GM21723 (cell line): ENCODE data around the gene PC.
"Not testable (repeated sequence)": the region's sequence is repeated elsewhere in the genome, so short reads cannot be mapped to it uniquely, and the experiment has no call there.

Experiments used
- ATAC-seq: cut with Tn5 transposase; IDR thresholded peaks from one replicate; pipeline ENCODE4 v1.9.1; 2021; ENCODE audit warnings: mild to moderate bottlenecking, moderate library complexity; ENCODE audit not compliant: unreplicated experiment

PC gene

DNA sequence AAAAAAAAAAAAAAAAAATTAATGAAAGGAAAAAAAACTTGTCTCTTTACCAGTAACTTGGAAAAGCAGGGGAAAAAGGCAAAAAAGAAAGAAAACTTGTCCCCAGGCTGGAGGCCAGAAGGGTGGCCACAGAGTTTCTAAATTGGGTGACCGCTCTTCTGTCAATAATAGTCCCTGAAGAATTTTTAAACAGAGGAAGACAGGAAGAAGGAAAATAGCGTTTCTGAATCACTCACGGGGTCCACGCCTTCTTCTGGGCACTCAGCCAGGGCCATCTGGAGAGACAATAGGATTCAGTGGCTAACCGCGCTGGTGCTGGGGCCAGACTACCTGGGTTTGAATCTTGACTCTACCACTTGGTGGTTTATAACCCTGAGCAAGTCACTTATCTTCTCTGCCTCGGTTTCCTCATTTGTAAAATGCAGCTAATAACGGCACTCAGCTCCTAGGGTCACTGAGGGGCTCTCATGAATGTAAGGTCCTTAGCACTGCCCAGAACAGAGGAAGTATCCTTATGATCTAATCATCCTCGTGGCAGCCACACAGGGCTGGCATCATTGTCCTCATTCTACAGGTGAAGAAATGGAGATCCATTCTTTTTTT is 23.9 kb upstream of the PC start:
- ATAC-seq = no peak

- no peak for ATAC-seq
These were observed 21.3 kb upstream of the PC start for GRCh38 chr11:66979336-66979980.

GRCh38 chr11:66978717-66979116 is 20.5 kb upstream of the PC start:
- ATAC-seq = no peak

- ATAC-seq = no peak
These were observed 20.0 kb upstream of the PC start for GRCh38 chr11:66978229-66978628.

GRCh38 chr11:66976925-66977324 is 18.7 kb upstream of the PC start:
- no peak for ATAC-seq

GRCh38 chr11:66976028-66976467 is 17.9 kb upstream of the PC start:
- no peak for ATAC-seq

DNA sequence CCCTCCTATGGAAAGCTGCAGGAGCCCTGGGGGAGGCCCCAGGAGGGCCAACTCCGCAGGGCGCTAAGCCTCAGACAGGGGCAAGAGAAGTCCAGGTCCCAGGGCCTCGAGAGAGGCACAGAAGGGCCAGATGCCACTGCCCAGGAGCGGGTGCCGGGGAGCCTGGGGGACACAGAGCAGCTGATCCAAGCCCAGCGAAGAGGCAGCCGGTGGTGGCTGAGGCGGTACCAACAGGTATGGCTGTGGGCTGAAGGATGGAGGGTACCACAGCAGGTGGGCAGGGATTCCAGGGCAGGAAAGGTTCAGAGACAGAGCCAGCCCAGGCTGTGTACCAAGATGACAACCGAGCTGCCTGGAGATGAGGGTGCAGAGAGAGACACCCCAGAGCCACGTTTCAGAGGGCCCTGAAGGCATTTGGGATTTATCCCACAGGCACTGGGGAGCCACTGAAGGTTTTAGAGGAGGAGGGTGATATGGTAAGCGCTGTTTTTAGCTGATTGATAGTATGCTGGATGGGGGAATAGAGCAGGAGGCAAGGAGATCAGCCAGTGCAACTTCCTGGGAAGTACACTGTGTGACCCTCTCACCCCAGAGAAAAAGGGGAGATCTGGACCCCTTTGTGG is 17.3 kb upstream of the PC start:
- ATAC-seq = no peak

DNA sequence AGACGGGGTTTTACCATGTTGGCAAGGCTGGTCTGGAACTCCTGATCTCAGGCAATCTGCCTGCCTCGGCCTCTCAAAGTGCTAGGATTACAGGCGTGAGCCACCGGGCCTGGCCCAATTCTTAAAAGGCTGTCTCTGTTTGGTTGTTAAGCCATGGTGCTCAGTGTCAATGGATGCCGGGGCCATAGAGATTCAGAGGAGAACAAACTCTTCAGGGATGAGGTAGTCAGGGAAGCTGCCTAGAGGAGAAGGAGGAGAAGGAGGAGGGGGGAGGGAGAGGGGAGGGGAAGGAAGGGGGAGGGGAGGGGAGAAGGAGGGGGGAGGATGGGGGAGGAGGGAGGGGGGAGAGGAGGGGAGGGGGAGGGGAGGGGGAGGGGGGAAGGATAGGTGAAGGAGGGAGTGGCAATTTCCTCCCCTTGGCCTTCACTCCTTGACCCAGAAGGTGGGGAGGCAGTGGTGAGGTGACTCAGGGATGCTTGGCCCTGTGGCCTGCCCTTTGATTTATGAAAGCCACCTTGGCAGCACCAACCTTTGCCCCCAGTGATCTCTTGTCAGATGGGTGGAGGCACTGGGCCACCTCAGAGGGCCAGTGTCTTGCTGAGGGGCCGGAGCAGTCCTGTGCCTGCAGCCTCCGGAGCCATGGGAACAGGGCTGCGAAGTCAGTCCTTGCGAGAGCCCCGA is 16.7 kb upstream of the PC start, which contains the start of gene C11orf86:
TSS of gene C11orf86 (plus strand) at position 581 of the 681 bp plus-strand sequence. CDS start at position 640, 59 bp downstream.
- no peak for ATAC-seq

DNA sequence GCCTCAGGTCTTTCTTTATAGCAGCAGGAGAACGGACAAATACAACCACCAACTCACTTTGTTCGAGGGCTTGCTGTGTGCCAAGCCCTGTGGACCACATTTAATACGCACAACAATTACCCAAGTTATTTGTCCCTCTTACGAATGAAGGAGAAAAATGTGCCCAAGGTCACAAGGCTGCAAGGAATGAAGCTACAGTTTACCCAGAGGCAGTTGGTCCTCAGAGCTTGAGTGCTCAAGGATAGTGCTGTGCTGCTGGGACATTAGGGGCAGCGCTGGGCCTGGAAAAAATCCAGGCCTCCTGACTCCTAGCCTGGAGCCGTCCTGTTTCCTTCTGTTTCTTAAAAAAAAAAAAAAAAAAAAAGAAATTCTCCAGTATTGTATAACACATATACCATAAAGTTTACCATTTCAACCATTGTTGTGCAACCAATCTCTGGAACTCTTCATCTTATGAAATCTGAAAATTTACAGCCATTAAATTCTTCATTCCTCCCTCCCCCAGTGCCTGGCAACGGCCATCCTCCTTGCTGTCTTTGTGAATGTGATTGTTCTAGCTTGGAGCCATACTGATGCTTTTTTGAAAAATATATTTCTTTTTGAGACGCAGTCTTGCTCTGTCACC is 15.9 kb upstream of the PC start:
- ATAC-seq = no peak

GRCh38 chr11:66971488-66971887 is 13.3 kb upstream of the PC start:
- no peak for ATAC-seq

GRCh38 chr11:66970807-66971442 is 12.7 kb upstream of the PC start:
- ATAC-seq = no peak

- ATAC-seq = no peak
These were observed 12.2 kb upstream of the PC start for GRCh38 chr11:66970371-66970806.

DNA sequence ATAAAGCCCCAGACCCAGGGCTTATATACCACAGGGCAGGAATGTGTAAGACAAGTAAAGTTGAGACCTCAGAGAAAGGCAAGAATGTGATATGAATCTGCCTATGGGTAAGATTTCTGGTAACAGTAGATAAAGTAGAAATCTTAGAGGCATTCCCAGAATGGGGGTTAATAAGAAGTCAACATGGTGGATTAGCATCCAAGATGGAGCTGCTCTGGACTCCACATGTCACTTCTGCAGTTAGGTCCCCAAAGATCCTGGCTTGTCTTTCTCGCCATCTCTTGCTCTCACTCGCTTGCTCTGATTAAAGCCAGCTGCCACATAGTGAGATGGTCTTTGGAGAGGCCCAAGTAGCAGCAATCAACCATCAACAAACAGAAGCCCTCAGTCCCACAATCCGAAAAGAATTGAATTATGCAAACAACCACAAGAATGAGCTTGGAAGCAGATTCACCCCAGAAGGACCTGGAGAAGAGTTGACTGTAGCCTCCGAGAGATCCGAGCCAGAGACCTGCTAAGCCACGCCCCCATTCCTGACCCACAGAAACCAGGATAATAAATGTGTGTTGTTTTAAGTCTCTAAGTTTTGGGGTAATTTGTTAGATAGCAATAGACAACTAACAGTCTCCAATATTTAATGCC is 11.5 kb upstream of the PC start:
- ATAC-seq = no peak

DNA sequence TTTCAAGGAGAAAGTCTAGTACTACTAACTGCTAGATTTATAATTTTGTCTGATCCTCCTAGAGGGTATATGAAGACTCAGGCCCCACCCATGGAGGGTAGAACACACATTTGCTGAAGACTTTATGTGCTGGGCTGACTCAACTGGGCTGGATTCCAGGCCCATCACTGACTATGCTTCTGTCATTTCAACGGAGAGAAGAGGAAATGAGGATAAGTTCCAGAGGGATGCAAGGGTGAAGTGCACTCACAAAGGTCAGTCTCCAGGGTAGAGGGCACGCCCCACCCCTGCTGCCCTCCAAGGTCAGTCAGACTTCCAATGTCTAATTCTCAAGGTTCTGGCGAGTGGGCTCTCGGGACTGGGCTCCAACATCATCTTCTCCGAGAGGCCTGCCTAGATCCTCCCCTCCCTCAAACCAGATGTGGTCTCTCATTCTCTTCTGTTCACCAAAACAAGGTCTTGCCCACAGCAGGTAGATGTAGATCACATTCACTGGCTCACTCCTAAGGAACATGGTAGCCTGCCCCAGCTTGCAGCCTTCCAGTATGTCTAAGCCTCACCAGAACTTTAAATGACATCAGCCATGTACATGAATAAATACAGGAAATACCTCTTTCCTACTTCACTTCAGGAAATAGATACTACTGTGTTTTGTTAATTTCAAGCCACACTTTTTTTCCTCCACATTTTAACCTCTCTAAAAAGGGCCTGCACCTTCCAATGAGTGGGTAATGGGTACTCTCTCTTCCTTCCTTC is 9.7 kb upstream of the PC start:
- no peak for ATAC-seq

DNA sequence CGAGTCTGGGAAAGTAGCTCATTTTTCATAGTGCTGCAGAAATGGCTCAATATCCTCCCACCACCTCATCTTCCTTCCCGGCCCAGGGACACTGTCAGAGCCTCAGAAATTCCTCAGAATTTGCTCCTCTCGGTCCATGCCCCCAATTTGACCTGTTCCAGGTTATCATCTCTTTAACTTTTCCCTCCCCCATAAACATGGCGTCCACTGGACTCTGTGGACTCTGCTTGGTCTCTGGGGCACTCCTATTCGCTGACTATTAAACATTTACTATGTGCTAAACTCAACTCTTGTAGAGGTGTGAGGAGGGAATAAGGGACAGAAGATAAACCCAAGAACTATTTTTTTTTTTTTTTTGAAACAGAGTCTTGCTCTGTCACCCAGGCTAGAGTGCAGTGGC is 8.2 kb upstream of the PC start:
- ATAC-seq = no peak

- ATAC-seq = no peak
These were observed 6.3 kb upstream of the PC start for GRCh38 chr11:66964495-66964894.

- ATAC-seq = no peak
These were observed 4.6 kb upstream of the PC start for GRCh38 chr11:66962801-66963200.

DNA sequence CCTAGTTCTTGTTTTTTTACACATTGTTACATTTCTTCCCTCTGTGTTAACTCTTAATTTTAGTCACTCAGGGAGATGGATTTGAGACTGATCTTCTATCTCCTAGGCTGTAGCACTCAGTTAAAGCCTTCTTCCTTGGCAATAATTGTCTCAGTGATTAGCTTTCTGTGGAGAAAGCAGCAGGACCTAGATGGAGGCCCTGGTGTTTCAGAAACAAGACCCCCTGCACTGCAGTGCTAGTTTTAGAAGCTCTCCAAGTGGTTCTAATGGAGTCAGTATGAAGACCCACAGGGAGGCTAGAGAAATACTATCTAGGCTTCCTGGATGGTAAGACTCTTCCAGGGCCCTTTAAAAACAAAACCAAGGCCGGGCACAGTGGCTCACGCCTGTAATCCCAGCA is 4.1 kb upstream of the PC start:
- ATAC-seq = no peak

DNA sequence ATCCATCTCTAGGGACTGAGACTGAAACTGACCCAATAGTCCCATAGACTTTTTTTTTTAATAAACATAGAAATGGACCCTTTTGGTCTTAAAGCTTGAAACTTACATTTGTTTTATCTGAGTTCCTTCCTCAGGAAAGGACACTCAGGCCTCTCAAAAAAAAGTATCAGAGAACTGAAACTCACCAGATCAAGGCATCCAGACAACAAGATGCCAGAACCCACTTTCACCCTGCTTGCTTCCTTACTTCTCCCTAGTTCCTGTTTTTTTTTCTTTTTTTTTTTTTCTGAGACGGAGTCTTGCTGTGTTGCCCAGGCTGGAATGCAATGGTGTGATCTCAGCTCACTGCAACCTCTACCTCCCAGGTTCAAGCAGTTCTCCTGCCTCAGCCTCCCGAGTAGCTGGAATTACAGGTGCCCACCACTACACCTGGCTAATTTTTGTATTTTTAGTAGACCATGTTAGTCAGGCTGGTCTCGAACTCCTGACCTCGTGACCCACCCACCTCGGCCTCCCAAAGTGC is 3.6 kb upstream of the PC start:
- ATAC-seq = not testable (repeated sequence)

DNA sequence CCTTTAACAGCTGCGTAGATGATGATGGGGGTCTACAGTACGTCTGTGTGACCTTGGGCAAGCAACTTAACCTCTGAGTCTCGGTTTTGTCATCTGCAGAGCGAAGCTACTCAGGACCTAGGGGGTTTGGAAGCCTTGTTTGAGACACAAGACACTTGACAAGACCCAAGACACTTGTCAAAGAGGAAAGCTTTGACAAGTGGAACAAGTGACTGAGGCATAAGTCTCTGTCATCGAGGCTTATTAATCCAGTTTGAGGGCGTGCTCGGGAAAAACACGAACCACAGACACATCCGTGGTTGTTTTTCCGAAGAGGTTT is 732 bp upstream of the PC start:
- ATAC-seq = no peak
